Adrenal gland (tissue), 5 donors: Measurements from ENCODE around the gene SMIM35.

Source experiments
- POLR2A ChIP-seq, 2 donors: fragments of 450-650 bp; IDR thresholded peaks; one replicate each; pipeline ENCODE4 v1.6.1; 2017; ENCODE audit warnings: antibody characterized with exemption in 2 of 2, mild to moderate bottlenecking in 2 of 2, moderate library complexity in 1 of 2
- TF ChIP-seq, protein P1 (sequence below), 6 experiments: fragments of 450-650 bp in 4 of 6; fragments of 200-600 bp in 2 of 6; sonication (generic) in 1 of 6; IDR thresholded peaks; 1 replicate in 5 of 6; 2 replicates in 1 of 6; pipeline versions ENCODE4 v1.5.1 to v1.8.0; 2016 to 2021; ENCODE audit warnings: antibody characterized with exemption in 6 of 6, mild to moderate bottlenecking in 2 of 6, moderate library complexity in 1 of 6
- donor health status: DM: no; HTN: no; CAD: no.

DNA sequence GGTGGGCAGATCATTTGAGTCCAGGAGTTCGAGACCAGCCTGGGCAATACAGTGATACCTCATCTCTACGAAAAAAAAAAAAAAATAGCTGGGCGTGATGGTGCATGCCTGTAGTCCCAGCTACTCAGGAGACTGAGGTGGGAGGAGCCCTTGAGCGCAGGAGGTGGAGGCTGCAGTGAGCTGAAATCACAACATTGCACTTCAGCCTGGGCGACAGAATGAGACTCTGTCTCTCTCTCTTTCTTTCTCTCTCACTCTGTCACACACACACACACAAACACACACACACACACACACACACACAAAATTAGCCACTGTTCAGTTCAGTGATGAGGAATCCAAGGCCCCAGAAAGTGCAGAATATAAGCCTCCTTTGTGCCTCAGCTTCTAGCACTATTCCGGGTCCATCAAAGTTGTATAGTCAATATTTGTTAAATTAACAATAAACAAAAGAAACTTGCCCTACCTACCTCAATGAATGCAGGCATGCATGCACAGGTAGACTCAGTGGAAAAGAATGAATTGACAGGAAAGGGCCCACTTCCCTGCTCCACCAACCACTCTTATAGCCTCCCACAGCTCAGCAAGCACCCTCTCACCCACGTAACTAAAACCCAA is 3.9 kb upstream of the SMIM35 start:
- no peak for TF ChIP-seq POLR2A (IDR thresholded peaks at IDR 0.05)
- TF ChIP-seq, protein P1, sequence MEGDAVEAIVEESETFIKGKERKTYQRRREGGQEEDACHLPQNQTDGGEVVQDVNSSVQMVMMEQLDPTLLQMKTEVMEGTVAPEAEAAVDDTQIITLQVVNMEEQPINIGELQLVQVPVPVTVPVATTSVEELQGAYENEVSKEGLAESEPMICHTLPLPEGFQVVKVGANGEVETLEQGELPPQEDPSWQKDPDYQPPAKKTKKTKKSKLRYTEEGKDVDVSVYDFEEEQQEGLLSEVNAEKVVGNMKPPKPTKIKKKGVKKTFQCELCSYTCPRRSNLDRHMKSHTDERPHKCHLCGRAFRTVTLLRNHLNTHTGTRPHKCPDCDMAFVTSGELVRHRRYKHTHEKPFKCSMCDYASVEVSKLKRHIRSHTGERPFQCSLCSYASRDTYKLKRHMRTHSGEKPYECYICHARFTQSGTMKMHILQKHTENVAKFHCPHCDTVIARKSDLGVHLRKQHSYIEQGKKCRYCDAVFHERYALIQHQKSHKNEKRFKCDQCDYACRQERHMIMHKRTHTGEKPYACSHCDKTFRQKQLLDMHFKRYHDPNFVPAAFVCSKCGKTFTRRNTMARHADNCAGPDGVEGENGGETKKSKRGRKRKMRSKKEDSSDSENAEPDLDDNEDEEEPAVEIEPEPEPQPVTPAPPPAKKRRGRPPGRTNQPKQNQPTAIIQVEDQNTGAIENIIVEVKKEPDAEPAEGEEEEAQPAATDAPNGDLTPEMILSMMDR (IDR thresholded peaks at IDR 0.05) = no peak
